HEK293 (cell line): ENCODE results near the gene ACOT8.

Experiments used
- PRDM1 ChIP-seq: fragments of 450-650 bp; formaldehyde crosslinking; IDR thresholded peaks from 2 replicates; pipeline ENCODE4; 2016; ENCODE audit warnings: missing biosample characterization, missing genetic modification characterization
- SP2 ChIP-seq: fragments of 450-650 bp; formaldehyde crosslinking; IDR thresholded peaks from 2 replicates; pipeline ENCODE4 v1.5.1; 2016; ENCODE audit warnings: missing biosample characterization, missing genetic modification characterization
- YY1 ChIP-seq: fragments of 450-650 bp; formaldehyde crosslinking; IDR thresholded peaks from 2 replicates; pipeline ENCODE4 v1.5.1; 2018; ENCODE audit warnings: missing biosample characterization, missing genetic modification characterization
- ZBTB1 ChIP-seq: fragments of 450-650 bp; formaldehyde crosslinking; IDR thresholded peaks from 2 replicates; pipeline ENCODE4 v1.5.1; 2016; ENCODE audit warnings: missing biosample characterization, missing genetic modification characterization
- ZNF114 ChIP-seq: fragments of 450-650 bp; formaldehyde crosslinking; IDR thresholded peaks from 2 replicates; pipeline ENCODE4 v1.5.0; 2017; ENCODE audit warnings: missing biosample characterization, missing genetic modification characterization
- ZNF184 ChIP-seq: fragments of 450-650 bp; IDR thresholded peaks from 2 replicates; pipeline ENCODE4 v1.5.1; 2018; ENCODE audit warnings: missing biosample characterization, mild to moderate bottlenecking, missing genetic modification characterization
- ZNF830 ChIP-seq: fragments of 450-650 bp; IDR thresholded peaks from 2 replicates; pipeline ENCODE4 v1.5.0; 2018; ENCODE audit warnings: missing biosample characterization, missing genetic modification characterization, low read depth, mild to moderate bottlenecking, moderate library complexity
- ZSCAN30 ChIP-seq: fragments of 450-650 bp; IDR thresholded peaks from 2 replicates; pipeline ENCODE4 v1.5.1; 2018; ENCODE audit warnings: missing biosample characterization, mild to moderate bottlenecking, missing genetic modification characterization, moderate library complexity
- TF ChIP-seq, protein P1 (sequence below): fragments of 450-650 bp; formaldehyde crosslinking; IDR thresholded peaks from 2 replicates; pipeline ENCODE4 v1.5.1; 2016; ENCODE audit warnings: missing biosample characterization, missing genetic modification characterization
- TF ChIP-seq, protein P2 (sequence below): fragments of 450-650 bp; formaldehyde crosslinking; IDR thresholded peaks from 2 replicates; pipeline ENCODE4 v1.5.1; 2016; ENCODE audit warnings: missing biosample characterization, missing genetic modification characterization

DNA sequence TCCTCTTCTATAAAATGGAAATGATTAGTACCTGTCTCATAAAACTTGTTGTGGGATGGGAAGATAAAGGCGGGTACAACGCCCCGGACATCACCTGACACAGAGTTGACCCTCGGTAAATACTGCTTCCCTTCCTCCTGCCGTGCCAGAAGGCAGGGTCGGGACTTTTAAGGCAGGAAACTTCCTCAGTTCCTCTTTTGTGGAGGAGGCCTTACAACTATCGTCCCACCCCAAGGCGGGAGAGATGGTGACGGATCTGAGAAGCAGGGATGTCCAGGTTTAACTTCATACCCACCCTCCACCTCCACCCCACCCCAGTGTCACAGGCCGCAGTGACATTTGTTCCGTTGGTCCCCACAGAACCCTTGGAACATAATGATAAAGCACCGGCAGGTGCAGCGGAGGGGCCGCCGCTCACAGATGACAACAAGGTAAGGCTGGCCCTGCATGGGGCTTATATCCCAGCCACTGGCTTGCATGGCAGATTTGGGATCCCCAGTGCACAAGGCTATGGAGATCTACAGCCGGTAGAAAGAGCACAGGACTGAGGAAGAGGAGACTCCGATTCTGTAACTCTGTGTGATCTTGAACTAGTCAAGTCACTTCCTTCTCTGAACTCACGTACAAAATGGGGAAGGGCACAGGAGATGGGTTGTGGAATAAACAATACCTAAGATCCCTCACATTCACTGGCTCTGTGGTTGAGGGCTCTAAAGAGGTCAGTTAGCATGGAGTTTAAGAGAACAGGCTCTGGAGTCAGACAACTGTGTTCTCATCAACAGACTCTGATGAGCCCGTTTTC lies 64.7 kb downstream of the ACOT8 start:
- TF ChIP-seq SP2 (tag by site-specific recombination) (0 out of 2 replicates have a peak, but pooled peaks have one; percentile 16), YY1 (tag by site-specific recombination) (no peak), ZSCAN30 (tag by site-specific recombination) (no peak), ZNF184 (tag by site-specific recombination) (no peak), ZNF114 (no peak), ZBTB1 (tag by site-specific recombination) (no peak), ZNF830 (tag by site-specific recombination) (no peak), PRDM1 (tag by site-specific recombination) (no peak)
- TF ChIP-seq, protein P1, sequence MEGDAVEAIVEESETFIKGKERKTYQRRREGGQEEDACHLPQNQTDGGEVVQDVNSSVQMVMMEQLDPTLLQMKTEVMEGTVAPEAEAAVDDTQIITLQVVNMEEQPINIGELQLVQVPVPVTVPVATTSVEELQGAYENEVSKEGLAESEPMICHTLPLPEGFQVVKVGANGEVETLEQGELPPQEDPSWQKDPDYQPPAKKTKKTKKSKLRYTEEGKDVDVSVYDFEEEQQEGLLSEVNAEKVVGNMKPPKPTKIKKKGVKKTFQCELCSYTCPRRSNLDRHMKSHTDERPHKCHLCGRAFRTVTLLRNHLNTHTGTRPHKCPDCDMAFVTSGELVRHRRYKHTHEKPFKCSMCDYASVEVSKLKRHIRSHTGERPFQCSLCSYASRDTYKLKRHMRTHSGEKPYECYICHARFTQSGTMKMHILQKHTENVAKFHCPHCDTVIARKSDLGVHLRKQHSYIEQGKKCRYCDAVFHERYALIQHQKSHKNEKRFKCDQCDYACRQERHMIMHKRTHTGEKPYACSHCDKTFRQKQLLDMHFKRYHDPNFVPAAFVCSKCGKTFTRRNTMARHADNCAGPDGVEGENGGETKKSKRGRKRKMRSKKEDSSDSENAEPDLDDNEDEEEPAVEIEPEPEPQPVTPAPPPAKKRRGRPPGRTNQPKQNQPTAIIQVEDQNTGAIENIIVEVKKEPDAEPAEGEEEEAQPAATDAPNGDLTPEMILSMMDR (tag by site-specific recombination): no peak
- TF ChIP-seq, protein P2, sequence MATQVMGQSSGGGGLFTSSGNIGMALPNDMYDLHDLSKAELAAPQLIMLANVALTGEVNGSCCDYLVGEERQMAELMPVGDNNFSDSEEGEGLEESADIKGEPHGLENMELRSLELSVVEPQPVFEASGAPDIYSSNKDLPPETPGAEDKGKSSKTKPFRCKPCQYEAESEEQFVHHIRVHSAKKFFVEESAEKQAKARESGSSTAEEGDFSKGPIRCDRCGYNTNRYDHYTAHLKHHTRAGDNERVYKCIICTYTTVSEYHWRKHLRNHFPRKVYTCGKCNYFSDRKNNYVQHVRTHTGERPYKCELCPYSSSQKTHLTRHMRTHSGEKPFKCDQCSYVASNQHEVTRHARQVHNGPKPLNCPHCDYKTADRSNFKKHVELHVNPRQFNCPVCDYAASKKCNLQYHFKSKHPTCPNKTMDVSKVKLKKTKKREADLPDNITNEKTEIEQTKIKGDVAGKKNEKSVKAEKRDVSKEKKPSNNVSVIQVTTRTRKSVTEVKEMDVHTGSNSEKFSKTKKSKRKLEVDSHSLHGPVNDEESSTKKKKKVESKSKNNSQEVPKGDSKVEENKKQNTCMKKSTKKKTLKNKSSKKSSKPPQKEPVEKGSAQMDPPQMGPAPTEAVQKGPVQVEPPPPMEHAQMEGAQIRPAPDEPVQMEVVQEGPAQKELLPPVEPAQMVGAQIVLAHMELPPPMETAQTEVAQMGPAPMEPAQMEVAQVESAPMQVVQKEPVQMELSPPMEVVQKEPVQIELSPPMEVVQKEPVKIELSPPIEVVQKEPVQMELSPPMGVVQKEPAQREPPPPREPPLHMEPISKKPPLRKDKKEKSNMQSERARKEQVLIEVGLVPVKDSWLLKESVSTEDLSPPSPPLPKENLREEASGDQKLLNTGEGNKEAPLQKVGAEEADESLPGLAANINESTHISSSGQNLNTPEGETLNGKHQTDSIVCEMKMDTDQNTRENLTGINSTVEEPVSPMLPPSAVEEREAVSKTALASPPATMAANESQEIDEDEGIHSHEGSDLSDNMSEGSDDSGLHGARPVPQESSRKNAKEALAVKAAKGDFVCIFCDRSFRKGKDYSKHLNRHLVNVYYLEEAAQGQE (tag by site-specific recombination): no peak
